H9 (cell line): ENCODE data around the gene SSNA1. TPM values are rescaled to one million over a fixed set of nuclear protein-coding genes. Genes with fewer than 3 reads are reported as not detected.

ENCODE experiments used
- DNase-seq: peaks from one replicate; pipeline ENCODE4 v3.0.0-alpha.2; 2017
- H2AFZ ChIP-seq: one replicate; pipeline ENCODE4 v1.6.1; 2013; ENCODE audit warnings: mild to moderate bottlenecking, low read length, control low read depth, moderate library complexity
- H2AK5ac ChIP-seq: 2 replicates; pipeline ENCODE4 v1.6.1; 2013; ENCODE audit warnings: low read length, control low read depth, mixed read lengths; ENCODE audit not compliant: insufficient read length
- H2BK120ac ChIP-seq: one replicate; pipeline ENCODE4 v1.6.1; 2013; ENCODE audit warnings: low read depth, mild to moderate bottlenecking, low read length, control low read depth, inconsistent platforms; ENCODE audit not compliant: poor library complexity, severe bottlenecking
- H2BK12ac ChIP-seq: 2 replicates; pipeline ENCODE4 v1.6.1; 2013; ENCODE audit warnings: low read length, control low read depth, mixed read lengths, low read depth; ENCODE audit not compliant: insufficient read length
- H2BK15ac ChIP-seq: 2 replicates; pipeline ENCODE4 v1.6.1; 2013; ENCODE audit warnings: low read depth, low read length, control low read depth
- H2BK20ac ChIP-seq: one replicate; pipeline ENCODE4 v1.6.1; 2013; ENCODE audit warnings: low read depth, mild to moderate bottlenecking, low read length, control low read depth, inconsistent platforms; ENCODE audit not compliant: poor library complexity, severe bottlenecking
- H2BK5ac ChIP-seq: 2 replicates; pipeline ENCODE4 v1.6.1; 2013; ENCODE audit warnings: low read length, control low read depth, mixed read lengths; ENCODE audit not compliant: insufficient read length
- H3K14ac ChIP-seq: 2 replicates; pipeline ENCODE4 v1.6.1; 2013; ENCODE audit warnings: low read length, control low read depth; ENCODE audit not compliant: insufficient read depth
- H3K18ac ChIP-seq: 2 replicates; pipeline ENCODE4 v1.6.1; 2013; ENCODE audit warnings: low read depth, mild to moderate bottlenecking, mixed read lengths, low read length, control low read depth; ENCODE audit not compliant: insufficient read length
- H3K23ac ChIP-seq: 2 replicates; pipeline ENCODE4 v1.6.1; 2013; ENCODE audit warnings: low read length, control low read depth, mixed read lengths, low read depth; ENCODE audit not compliant: insufficient read length
- H3K23me2 ChIP-seq: 2 replicates; pipeline ENCODE4 v1.6.1; 2013; ENCODE audit warnings: low read depth, mild to moderate bottlenecking, mixed read lengths, low read length, control low read depth; ENCODE audit not compliant: insufficient read length, poor library complexity, severe bottlenecking
- H3K27ac ChIP-seq: 2 replicates; pipeline ENCODE4 v1.5.1; 2013; ENCODE audit warnings: low read length, control low read depth, mixed read lengths, low read depth; ENCODE audit not compliant: insufficient read length
- H3K27me3 ChIP-seq: 2 replicates; pipeline ENCODE4 v1.6.1; 2013; ENCODE audit warnings: low read length, control low read depth, inconsistent platforms; ENCODE audit not compliant: insufficient read depth
- H3K4ac ChIP-seq: 2 replicates; pipeline ENCODE4 v1.6.1; 2013; ENCODE audit warnings: low read depth, mild to moderate bottlenecking, control low read depth, inconsistent platforms, low read length, moderate library complexity
- H3K4me1 ChIP-seq: 2 replicates; pipeline ENCODE4 v1.6.1; 2013; ENCODE audit warnings: low read length, control low read depth, inconsistent platforms; ENCODE audit not compliant: insufficient read depth
- H3K4me2 ChIP-seq: 2 replicates; pipeline ENCODE4 v1.6.1; 2013; ENCODE audit warnings: low read length, control low read depth, mixed read lengths; ENCODE audit not compliant: insufficient read length, insufficient read depth
- H3K56ac ChIP-seq: 2 replicates; pipeline ENCODE4 v1.6.1; 2013; ENCODE audit warnings: low read depth, mild to moderate bottlenecking, mixed read lengths, low read length, control low read depth; ENCODE audit not compliant: insufficient read length
- H3K79me1 ChIP-seq: 2 replicates; pipeline ENCODE4 v1.6.1; 2013; ENCODE audit warnings: low read depth, mild to moderate bottlenecking, moderate library complexity, low read length, control low read depth, inconsistent platforms; ENCODE audit not compliant: insufficient read depth, poor library complexity, severe bottlenecking
- H3K79me2 ChIP-seq: 2 replicates; pipeline ENCODE4 v1.6.1; 2013; ENCODE audit warnings: low read length, control low read depth, inconsistent platforms; ENCODE audit not compliant: insufficient read depth
- H3K9ac ChIP-seq: 2 replicates; pipeline ENCODE4 v1.6.1; 2013; ENCODE audit warnings: low read length, control low read depth, mixed read lengths; ENCODE audit not compliant: insufficient read length; ENCODE audit errors: extremely low read depth
- H3K9me3 ChIP-seq: one replicate; pipeline ENCODE4 v1.6.1; 2013; ENCODE audit warnings: low read depth, low read length, inconsistent platforms; ENCODE audit not compliant: control insufficient read depth
- H3T11ph ChIP-seq: one replicate; pipeline ENCODE4 v1.6.1; 2013; ENCODE audit warnings: mild to moderate bottlenecking, low read length, control low read depth, inconsistent platforms
- H4K20me1 ChIP-seq: one replicate; pipeline ENCODE4 v1.6.1; 2013; ENCODE audit not compliant: control insufficient read depth, insufficient read length, insufficient read depth
- H4K5ac ChIP-seq: 2 replicates; pipeline ENCODE4 v1.6.1; 2013; ENCODE audit warnings: low read depth, mild to moderate bottlenecking, mixed read lengths, low read length, control low read depth; ENCODE audit not compliant: insufficient read length
- H4K8ac ChIP-seq: replicated peaks from 2 replicates; pipeline ENCODE4 v1.6.1; 2013; ENCODE audit warnings: low read length, control low read depth, mixed read lengths, low read depth; ENCODE audit not compliant: insufficient read length
- H4K91ac ChIP-seq: 2 replicates; pipeline ENCODE4 v1.6.1; 2013; ENCODE audit warnings: low read depth, mild to moderate bottlenecking, moderate library complexity, mixed read lengths, low read length, control low read depth; ENCODE audit not compliant: insufficient read length
- H3K27ac Mint-ChIP-seq, 3 experiments: 2 replicates in 2 of 3; 3 replicates in 1 of 3; pipeline ENCODE4 v1.8.0; 2020 to 2021; ENCODE audit warnings: mixed read lengths in 3 of 3, mild to moderate bottlenecking in 1 of 3, moderate library complexity in 1 of 3
- H3K27me3 Mint-ChIP-seq: 2 replicates; pipeline ENCODE4 v1.8.0; 2021; ENCODE audit warnings: low read depth, mild to moderate bottlenecking, moderate library complexity, mixed read lengths
- H3K36me3 Mint-ChIP-seq, 3 experiments: 2 replicates in 2 of 3; 3 replicates in 1 of 3; pipeline ENCODE4 v1.8.0; 2020 to 2021; ENCODE audit warnings: low read depth in 3 of 3, mixed read lengths in 3 of 3; ENCODE audit not compliant: insufficient read depth in 1 of 3
- H3K4me1 Mint-ChIP-seq, 2 experiments: 2 replicates each; pipeline ENCODE4 v1.8.0; 2020; ENCODE audit warnings: mixed read lengths in 2 of 2
- H3K4me3 Mint-ChIP-seq, 2 experiments: 2 replicates in 1 of 2; 3 replicates in 1 of 2; pipeline ENCODE4 v1.8.0; 2020 to 2021; ENCODE audit warnings: mild to moderate bottlenecking in 2 of 2, mixed read lengths in 2 of 2, moderate library complexity in 1 of 2
- H3K9me3 Mint-ChIP-seq, 2 experiments: 2 replicates in 1 of 2; 3 replicates in 1 of 2; pipeline ENCODE4 v1.8.0; 2020; ENCODE audit warnings: mild to moderate bottlenecking in 2 of 2, mixed read lengths in 2 of 2, moderate library complexity in 1 of 2
- WGBS: extraction: QIAGEN DNeasy Blood & Tissue Kit; methylation state at CpG from one replicate; pipeline ENCODE4 v1.1.7; 2013; ENCODE audit warnings: missing lambda C conversion rate, low lambda C conversion rate, mixed read lengths; ENCODE audit not compliant: insufficient read length; ENCODE audit errors: extremely low coverage; 5-methylcytosine and 5-hydroxymethylcytosine counted together
- total RNA-seq: library from RNA; stranded (reverse); gene quantifications from 2 replicates; pipeline ENCODE4 v1.2.1, GENCODE V29; 2021
- TF ChIP-seq, protein P1 (sequence below): fragments of 200-600 bp; sonication (generic); conservative IDR thresholded peaks from 3 replicates; pipeline ENCODE4 v1.8.0; 2021; ENCODE audit warnings: antibody characterized with exemption, mild to moderate bottlenecking

Gene SSNA1
- total RNA-seq, 1 experiment from 2014 or later: 69.2 TPM

DNA sequence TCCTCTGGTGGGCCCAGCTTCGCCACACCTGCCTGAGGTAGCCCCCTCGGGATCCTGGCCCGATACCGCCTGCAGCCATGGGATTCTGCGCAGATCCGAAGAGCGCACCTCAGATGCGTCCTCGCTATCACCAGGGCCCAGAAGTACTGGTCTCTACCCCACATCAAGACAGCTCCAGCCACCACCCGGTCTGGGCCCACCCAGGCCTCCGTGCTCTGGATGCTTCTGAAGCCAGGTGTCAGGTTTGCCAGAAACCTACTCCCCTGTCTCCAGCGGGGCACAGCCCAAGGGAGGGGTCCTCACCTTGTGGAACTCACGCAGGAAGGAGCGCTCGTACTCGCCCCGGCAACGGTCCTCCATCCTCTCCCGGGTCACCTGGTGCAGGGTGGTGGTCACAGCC, 2.6 kb upstream of the SSNA1 start:
- no CpG with 5 or more reads among the region's 19 CpGs for WGBS
- no peak overlapping the region for H2AK5ac ChIP-seq
- peaks cover 2% of the 10 kb centered on the region for H4K20me1 ChIP-seq
- H2BK15ac ChIP-seq: no peak overlapping the region
- H3K79me1 ChIP-seq: peaks cover 6% of the 10 kb centered on the region
- no peak overlapping the region for H3T11ph ChIP-seq
- no peak overlapping the region for H4K8ac ChIP-seq
- no peak overlapping the region for H2BK5ac ChIP-seq
- H3K27ac ChIP-seq: no peak overlapping the region
- H4K5ac ChIP-seq: no peak overlapping the region
- TF ChIP-seq, protein P1, sequence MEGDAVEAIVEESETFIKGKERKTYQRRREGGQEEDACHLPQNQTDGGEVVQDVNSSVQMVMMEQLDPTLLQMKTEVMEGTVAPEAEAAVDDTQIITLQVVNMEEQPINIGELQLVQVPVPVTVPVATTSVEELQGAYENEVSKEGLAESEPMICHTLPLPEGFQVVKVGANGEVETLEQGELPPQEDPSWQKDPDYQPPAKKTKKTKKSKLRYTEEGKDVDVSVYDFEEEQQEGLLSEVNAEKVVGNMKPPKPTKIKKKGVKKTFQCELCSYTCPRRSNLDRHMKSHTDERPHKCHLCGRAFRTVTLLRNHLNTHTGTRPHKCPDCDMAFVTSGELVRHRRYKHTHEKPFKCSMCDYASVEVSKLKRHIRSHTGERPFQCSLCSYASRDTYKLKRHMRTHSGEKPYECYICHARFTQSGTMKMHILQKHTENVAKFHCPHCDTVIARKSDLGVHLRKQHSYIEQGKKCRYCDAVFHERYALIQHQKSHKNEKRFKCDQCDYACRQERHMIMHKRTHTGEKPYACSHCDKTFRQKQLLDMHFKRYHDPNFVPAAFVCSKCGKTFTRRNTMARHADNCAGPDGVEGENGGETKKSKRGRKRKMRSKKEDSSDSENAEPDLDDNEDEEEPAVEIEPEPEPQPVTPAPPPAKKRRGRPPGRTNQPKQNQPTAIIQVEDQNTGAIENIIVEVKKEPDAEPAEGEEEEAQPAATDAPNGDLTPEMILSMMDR: no peak
- H3K56ac ChIP-seq: no peak overlapping the region
- Mint-ChIP-seq H3K9me3 (no peaks in the 10 kb centered on the region), H3K4me3 (no peak overlapping the region), H3K4me1 (peaks cover 17 to 22% of the 10 kb centered on the region in 2 experiments), H3K36me3 (peaks cover 10 to 59% (median 49%) of the 10 kb centered on the region in 3 experiments; a peak in 6 of 7 replicates), H3K27me3 (no peaks in the 10 kb centered on the region), H3K27ac (no peak overlapping the region)
- H3K9me3 ChIP-seq: no peaks in the 10 kb centered on the region
- no peaks in the 10 kb centered on the region for H3K27me3 ChIP-seq
- H2BK12ac ChIP-seq: no peak overlapping the region
- no peak overlapping the region for H2BK120ac ChIP-seq
- peaks cover 10% of the 10 kb centered on the region; the same call in 1 of the 2 replicates for H3K79me2 ChIP-seq
- no peak overlapping the region for H3K4me2 ChIP-seq
- H3K9ac ChIP-seq: no peak overlapping the region
- no peak overlapping the region for H2AFZ ChIP-seq
- H3K4me1 ChIP-seq: peaks cover 5% of the 10 kb centered on the region; the same call in 1 of the 2 replicates
- peaks cover 13% of the 10 kb centered on the region for H3K23me2 ChIP-seq
- no peak overlapping the region for H3K14ac ChIP-seq
- no peak overlapping the region for H2BK20ac ChIP-seq
- H3K23ac ChIP-seq: no peak overlapping the region
- no peak overlapping the region for H3K18ac ChIP-seq
- H4K91ac ChIP-seq: no peak overlapping the region
- DNase-seq: no peak
- H3K4ac ChIP-seq: no peak overlapping the region
